Fibroblast of pulmonary artery (primary cell): ENCODE results near the gene FNIP1.
"Not testable (repeated sequence)": the region's sequence is repeated elsewhere in the genome, so short reads cannot be mapped to it uniquely, and the experiment has no call there.

ENCODE experiments used
- DNase-seq: peaks from one replicate; pipeline ENCODE4 v3.0.0-alpha.2; 2010; ENCODE audit warnings: low read depth
- H3K4me3 ChIP-seq: replicated peaks from 2 replicates; pipeline ENCODE4 v1.5.1; 2011; ENCODE audit warnings: low read depth, mild to moderate bottlenecking, control low read depth, low read length, moderate library complexity
- TF ChIP-seq, protein P1 (sequence below): IDR thresholded peaks from 2 replicates; pipeline ENCODE4 v1.5.1; 2011; ENCODE audit warnings: mild to moderate bottlenecking, control low read depth, low read length, inconsistent platforms; ENCODE audit errors: missing control alignments

Gene FNIP1

DNA sequence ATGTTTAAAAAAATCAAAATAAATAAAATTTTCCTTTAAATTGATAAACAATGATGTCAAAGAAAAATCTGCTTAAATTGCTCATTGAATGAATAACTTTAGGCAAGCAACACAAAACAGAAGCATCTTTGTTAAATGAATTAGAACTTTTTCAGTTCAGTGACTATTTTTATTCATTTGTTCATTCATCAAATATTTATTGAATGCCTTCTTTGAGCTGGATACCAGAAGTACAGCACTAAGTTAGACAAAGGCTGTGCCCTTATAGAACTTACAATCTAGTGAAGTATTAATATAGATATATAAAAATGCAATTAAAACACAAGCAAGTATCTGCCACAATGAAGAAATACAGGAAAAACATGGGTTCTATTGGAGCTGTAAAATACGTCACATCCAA is 10.8 kb downstream of the FNIP1 start:
- TF ChIP-seq, protein P1, sequence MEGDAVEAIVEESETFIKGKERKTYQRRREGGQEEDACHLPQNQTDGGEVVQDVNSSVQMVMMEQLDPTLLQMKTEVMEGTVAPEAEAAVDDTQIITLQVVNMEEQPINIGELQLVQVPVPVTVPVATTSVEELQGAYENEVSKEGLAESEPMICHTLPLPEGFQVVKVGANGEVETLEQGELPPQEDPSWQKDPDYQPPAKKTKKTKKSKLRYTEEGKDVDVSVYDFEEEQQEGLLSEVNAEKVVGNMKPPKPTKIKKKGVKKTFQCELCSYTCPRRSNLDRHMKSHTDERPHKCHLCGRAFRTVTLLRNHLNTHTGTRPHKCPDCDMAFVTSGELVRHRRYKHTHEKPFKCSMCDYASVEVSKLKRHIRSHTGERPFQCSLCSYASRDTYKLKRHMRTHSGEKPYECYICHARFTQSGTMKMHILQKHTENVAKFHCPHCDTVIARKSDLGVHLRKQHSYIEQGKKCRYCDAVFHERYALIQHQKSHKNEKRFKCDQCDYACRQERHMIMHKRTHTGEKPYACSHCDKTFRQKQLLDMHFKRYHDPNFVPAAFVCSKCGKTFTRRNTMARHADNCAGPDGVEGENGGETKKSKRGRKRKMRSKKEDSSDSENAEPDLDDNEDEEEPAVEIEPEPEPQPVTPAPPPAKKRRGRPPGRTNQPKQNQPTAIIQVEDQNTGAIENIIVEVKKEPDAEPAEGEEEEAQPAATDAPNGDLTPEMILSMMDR, result no peak
- no peak overlapping the region for H3K4me3 ChIP-seq
- DNase-seq, result no peak

DNA sequence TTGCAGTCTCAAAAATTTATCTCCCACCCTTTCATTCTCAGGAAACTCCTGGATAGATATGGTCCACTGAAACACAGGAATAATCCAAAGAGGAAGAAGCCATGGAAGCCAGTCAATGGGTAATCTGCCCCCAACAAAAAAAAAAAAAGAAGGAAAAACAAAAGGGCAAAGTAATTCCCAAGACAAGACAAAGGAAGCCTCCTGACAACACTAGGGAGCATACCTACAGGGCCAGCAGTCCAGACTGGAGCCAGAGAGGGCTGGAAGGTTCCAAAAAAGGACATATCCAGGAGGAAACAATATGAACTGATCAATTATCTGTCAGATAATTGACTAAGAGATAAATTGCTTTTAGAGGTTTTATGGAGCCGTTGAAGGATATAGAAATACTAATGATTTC is 12.9 kb downstream of the FNIP1 start:
- TF ChIP-seq, protein P1, result no peak
- DNase-seq, result no peak

DNA sequence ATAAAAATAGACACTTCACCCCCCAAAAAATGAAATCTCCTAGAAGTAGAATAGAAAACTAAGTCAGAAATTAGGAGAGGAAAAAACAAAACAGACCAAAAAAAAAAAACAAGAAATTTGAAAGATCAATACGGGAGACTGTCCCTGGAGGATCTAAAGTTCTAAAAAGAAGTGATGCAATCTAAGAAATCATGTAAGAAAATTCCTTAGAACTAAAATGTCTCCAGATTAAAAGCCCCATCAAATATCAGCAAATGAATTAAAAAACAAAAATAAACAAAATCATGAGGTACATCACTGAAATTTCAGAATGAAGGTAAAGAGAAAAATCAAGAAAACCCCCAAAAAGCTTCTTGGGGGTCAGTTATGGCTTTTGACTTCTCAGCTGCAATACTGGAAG is 13.5 kb downstream of the FNIP1 start:
- no peak for DNase-seq
- no peak overlapping the region for H3K4me3 ChIP-seq
- TF ChIP-seq, protein P1, result no peak

More for the DNA sequence above, 12.9 kb downstream of the FNIP1 start:
- no peak overlapping the region for H3K4me3 ChIP-seq

DNA sequence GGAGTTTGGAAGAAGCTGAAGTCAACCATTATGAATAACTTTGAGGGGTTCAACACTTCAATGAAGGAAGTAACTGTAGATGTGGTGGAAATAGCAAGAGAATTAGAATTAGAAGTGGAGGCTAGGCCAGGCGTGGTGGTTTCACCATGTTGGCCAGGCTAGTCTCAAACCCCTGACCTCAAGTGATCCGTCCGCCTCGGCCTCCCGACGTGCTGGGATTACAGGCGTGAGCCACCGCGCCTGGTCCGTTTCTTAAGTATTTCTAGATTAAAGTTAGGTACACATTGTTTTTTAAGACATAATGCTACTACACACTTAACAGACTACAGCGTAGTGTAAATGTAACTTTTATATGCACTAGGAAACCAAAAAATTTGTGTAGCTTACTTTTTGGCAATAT is 14.1 kb downstream of the FNIP1 start:
- no peak for DNase-seq
- no peak overlapping the region for H3K4me3 ChIP-seq
- TF ChIP-seq, protein P1, result no peak

DNA sequence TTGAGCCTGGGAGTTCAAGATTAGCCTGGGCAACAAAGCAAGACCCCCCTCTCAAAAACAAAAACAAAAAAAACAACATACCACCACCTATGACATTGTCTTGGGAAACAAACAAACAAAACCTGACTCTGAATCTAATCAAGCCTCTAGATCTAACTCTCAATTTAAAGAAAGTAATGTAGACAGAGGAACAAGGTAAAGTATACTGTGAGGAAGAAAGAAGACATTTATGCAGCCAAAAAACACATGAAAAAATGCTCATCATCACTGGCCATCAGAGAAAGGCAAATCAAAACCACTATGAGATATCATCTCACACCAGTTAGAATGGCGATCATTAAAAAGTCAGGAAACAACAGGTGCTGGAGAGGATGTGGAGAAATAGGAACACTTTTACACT is 18.7 kb downstream of the FNIP1 start:
- H3K4me3 ChIP-seq, DNase-seq: not testable (repeated sequence)

DNA sequence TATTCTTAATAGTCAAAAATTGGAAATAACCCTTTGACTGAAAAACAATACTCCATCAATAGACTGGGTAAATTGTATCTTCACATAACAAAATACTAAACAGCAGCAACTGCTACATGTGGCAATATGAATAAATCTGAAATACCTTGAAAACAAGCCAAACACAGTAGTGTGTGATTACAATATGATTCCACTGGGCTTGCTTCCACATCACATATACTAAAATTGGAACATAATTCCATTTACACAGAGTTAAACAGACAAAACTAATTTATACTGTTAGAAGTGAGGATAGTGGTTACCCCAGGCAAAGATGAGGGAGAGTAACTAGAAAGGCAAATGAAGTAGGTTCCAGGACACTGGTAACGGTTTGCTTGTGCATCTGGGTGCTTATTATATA is 20.4 kb downstream of the FNIP1 start:
- DNase-seq, result peak; percentile 34
- TF ChIP-seq, protein P1, result no peak
- H3K4me3 ChIP-seq, result no peak overlapping the region

DNA sequence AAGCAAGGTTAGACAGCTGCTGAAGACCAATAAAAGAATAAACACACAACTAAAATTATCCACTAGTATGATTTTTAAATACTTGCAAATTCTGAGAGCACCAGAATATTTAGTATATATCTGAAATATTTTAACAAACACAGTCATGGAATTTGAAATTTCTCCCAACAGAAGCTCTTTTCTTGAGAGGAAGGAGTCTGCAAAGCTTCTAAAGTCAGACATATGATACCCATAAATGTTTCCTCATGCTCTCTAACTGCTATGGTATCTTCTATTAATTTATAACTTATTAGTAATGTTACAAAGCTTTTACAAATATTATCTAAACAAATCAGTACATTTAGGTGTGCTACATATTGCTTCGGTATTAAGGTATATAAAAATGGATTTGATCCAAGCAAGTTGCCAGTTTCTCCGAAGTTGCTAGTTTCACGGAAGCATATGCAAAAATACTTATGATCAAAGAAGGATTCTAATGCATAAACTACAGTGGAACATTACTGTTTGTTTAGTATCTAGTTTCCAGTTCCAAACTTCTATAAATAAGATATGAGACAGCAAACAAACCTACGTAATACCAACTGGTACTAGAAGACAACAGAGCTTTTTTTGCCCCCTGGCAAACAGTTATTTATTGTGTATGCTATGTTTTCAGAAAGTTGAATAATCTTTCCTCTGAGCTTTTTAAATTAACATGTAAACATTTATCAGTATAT is 22.0 kb downstream of the FNIP1 start:
- TF ChIP-seq, protein P1, result no peak
- no peak overlapping the region for H3K4me3 ChIP-seq
- no peak for DNase-seq
